ENCODE results near the gene DOCK4.

- TF ChIP-seq, protein P1, sequence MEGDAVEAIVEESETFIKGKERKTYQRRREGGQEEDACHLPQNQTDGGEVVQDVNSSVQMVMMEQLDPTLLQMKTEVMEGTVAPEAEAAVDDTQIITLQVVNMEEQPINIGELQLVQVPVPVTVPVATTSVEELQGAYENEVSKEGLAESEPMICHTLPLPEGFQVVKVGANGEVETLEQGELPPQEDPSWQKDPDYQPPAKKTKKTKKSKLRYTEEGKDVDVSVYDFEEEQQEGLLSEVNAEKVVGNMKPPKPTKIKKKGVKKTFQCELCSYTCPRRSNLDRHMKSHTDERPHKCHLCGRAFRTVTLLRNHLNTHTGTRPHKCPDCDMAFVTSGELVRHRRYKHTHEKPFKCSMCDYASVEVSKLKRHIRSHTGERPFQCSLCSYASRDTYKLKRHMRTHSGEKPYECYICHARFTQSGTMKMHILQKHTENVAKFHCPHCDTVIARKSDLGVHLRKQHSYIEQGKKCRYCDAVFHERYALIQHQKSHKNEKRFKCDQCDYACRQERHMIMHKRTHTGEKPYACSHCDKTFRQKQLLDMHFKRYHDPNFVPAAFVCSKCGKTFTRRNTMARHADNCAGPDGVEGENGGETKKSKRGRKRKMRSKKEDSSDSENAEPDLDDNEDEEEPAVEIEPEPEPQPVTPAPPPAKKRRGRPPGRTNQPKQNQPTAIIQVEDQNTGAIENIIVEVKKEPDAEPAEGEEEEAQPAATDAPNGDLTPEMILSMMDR (IDR thresholded peaks at IDR 0.05) = no peak
- no peak for TF ChIP-seq POLR2A (IDR thresholded peaks at IDR 0.05)
These were observed 252.1 kb downstream of the DOCK4 start for GRCh38 chr7:111954056-111954455.

Measured in thyroid gland (tissue), 4 donors.